Bronchial epithelial cell (primary cell): ENCODE data around the gene CDC42EP4. TPM values are rescaled to one million over a fixed set of nuclear protein-coding genes. Genes with fewer than 3 reads are reported as not detected.

ENCODE experiments used
- DNase-seq: peaks from one replicate; pipeline ENCODE4 v3.0.0-alpha.2; 2010; ENCODE audit warnings: low read depth
- FAIRE-seq: peaks from 2 replicates; lab custom pipeline; 2011; peaks lifted over from hg19 to GRCh38; lab: Jason Lieb, UNC
- H3K27me3 ChIP-seq: 2 replicates; pipeline ENCODE4 v1.5.1; 2011; ENCODE audit warnings: low read length; ENCODE audit not compliant: control insufficient read depth, insufficient read depth
- H3K36me3 ChIP-seq: 2 replicates; pipeline ENCODE4 v1.5.1; 2011; ENCODE audit warnings: low read length; ENCODE audit not compliant: control insufficient read depth, insufficient read depth
- H3K4me3 ChIP-seq: 2 replicates; pipeline ENCODE4 v1.5.1; 2011; ENCODE audit warnings: mild to moderate bottlenecking, low read depth, low read length, control low read depth
- total RNA-seq: library from RNA; depleted of rRNA; stranded (reverse); fragments of >200 nt; gene quantifications from 2 replicates; pipeline ENCODE4 v1.2.1, GENCODE V29; 2014
- TF ChIP-seq, protein P1 (sequence below): IDR thresholded peaks from 2 replicates; pipeline ENCODE4 v1.5.1; 2011; ENCODE audit warnings: mild to moderate bottlenecking, moderate library complexity, low read length, control low read depth, inconsistent platforms; ENCODE audit not compliant: insufficient read depth, severe bottlenecking

Gene CDC42EP4
- total RNA-seq, 1 donor from 2014 or later = 16.8 TPM

DNA sequence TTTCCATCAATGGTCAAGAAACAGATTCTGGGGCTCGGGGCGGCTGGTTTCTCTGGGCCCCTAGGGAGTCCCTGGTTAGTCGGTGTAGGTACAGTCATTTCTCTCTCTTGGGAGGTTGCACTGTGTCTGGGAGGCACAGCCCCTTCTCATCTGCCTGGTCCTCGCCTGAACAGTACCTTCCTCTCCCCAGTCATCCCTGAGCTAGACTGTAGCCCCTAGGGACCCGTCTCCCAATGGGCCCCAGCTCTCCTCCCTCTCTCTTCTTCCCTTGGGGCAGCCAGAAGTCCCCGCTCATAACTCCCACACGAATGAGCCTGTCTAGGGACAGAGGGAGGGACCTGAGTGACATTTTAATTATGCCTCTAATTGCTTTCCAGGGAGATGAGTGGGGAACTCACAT, 29.9 kb downstream of the CDC42EP4 start:
- no peak overlapping the region for H3K4me3 ChIP-seq
- H3K27me3 ChIP-seq = no peaks in the 10 kb centered on the region
- TF ChIP-seq, protein P1, sequence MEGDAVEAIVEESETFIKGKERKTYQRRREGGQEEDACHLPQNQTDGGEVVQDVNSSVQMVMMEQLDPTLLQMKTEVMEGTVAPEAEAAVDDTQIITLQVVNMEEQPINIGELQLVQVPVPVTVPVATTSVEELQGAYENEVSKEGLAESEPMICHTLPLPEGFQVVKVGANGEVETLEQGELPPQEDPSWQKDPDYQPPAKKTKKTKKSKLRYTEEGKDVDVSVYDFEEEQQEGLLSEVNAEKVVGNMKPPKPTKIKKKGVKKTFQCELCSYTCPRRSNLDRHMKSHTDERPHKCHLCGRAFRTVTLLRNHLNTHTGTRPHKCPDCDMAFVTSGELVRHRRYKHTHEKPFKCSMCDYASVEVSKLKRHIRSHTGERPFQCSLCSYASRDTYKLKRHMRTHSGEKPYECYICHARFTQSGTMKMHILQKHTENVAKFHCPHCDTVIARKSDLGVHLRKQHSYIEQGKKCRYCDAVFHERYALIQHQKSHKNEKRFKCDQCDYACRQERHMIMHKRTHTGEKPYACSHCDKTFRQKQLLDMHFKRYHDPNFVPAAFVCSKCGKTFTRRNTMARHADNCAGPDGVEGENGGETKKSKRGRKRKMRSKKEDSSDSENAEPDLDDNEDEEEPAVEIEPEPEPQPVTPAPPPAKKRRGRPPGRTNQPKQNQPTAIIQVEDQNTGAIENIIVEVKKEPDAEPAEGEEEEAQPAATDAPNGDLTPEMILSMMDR = no peak
- FAIRE-seq = no peak
- peaks cover 20% of the 10 kb centered on the region for H3K36me3 ChIP-seq
- DNase-seq = no peak

GRCh38 chr17:73280191-73280590, 31.6 kb downstream of the CDC42EP4 start:
- no peak for FAIRE-seq
- no peak for DNase-seq
- H3K36me3 ChIP-seq = peaks cover 9% of the 10 kb centered on the region
- no peak overlapping the region for H3K4me3 ChIP-seq
- TF ChIP-seq, protein P1 = no peak
- no peaks in the 10 kb centered on the region for H3K27me3 ChIP-seq

GRCh38 chr17:73279704-73280103, 32.1 kb downstream of the CDC42EP4 start:
- Histone ChIP-seq H3K36me3 (peaks cover 4% of the 10 kb centered on the region), H3K4me3 (no peak overlapping the region), H3K27me3 (no peaks in the 10 kb centered on the region)
- TF ChIP-seq, protein P1 = no peak
- DNase-seq (no peak), FAIRE-seq (no peak)

- H3K36me3 ChIP-seq = peaks cover 4% of the 10 kb centered on the region
- peak; percentile 29 for DNase-seq
- H3K4me3 ChIP-seq = no peak overlapping the region
- no peak for FAIRE-seq
- TF ChIP-seq, protein P1 = no peak
- H3K27me3 ChIP-seq = no peaks in the 10 kb centered on the region
Measured at GRCh38 chr17:73278465-73279453, 33.0 kb downstream of the CDC42EP4 start.

DNA sequence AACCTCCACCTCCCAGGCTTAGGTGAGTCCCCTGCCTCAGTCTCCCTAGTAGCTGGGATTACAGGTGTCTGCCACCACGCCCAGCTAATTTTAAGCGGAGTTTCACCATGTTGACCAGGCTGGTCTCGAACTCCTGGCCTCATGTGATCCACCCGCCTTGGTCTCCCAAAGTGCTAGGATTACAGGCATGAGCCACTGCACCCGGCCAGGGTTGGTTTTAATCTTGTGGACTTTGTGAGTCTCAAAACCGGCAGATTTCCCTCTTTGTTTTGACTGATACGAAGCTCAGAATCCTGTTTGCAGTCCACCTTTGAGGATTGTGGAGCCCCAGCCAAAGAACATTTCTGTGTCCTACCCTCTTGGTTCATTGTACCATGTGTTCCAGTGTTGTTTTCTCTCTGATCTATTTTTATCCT, 33.7 kb downstream of the CDC42EP4 start:
- Histone ChIP-seq H3K36me3 (peaks cover 4% of the 10 kb centered on the region), H3K4me3 (no peak overlapping the region), H3K27me3 (no peaks in the 10 kb centered on the region)
- FAIRE-seq (no peak), DNase-seq (no peak)
- TF ChIP-seq, protein P1 = no peak
